HepG2 (cell line): ENCODE results near the gene EVPLL. TPM values are rescaled to one million over a fixed set of nuclear protein-coding genes. Genes with fewer than 3 reads are reported as not detected.
A peak's percentile ranks its signal among the peaks of the same experiment; 100 is the strongest.

Experiments
- ATAC-seq: fragments of 200-7000 bp; cut with Tn5 transposase; 3 replicates; pipeline ENCODE4 v1.9.1; 2020; ENCODE audit warnings: mild to moderate bottlenecking, moderate library complexity
- BruUV-seq: library from RNA; stranded (reverse); fragments of 400-500 nt; replicated peaks from 2 replicates; lab custom pipeline; 2021; lab: Mats Ljungman, UMichigan
- CTCF ChIA-PET: fragments of 300-600 bp; formaldehyde crosslinking; extraction: SDS; loops from one replicate; lab custom pipeline; 2021; ENCODE audit warnings: low total read pairs, inconsistent platforms, low intra/inter-chr PET ratio; lab: Yijun Ruan, JAX
- POLR2A ChIA-PET: fragments of 350-600 bp; sonication (Branson Sonifier 250); formaldehyde crosslinking; loops from one replicate; lab custom pipeline; 2020; ENCODE audit warnings: antibody characterized with exemption, inconsistent platforms; lab: Yijun Ruan, JAX
- DNase-seq: peaks from one replicate; pipeline ENCODE4 v3.0.0-alpha.2; 2015; ENCODE audit warnings: low spot score
- FAIRE-seq: peaks from 3 replicates; lab custom pipeline; 2011; peaks lifted over from hg19 to GRCh38; lab: Jason Lieb, UNC
- H2AFZ ChIP-seq: one replicate; pipeline ENCODE4 v1.6.1; 2011; ENCODE audit warnings: low read length, inconsistent platforms
- H3K27ac ChIP-seq: fragments of 300-600 bp; 3 replicates; pipeline ENCODE4 v1.8.0; 2011; ENCODE audit warnings: mixed run types, mild to moderate bottlenecking, mixed read lengths, low read length, inconsistent platforms; ENCODE audit not compliant: insufficient read depth; ENCODE audit errors: extremely low read length
- H3K27me3 ChIP-seq, 2 experiments: fragments of 200-600 bp in 1 of 2; 2 replicates in 1 of 2; 3 replicates in 1 of 2; pipeline versions ENCODE4 v1.6.0 to v1.8.0; 2011; ENCODE audit warnings: low read length in 2 of 2, mild to moderate bottlenecking in 2 of 2, moderate library complexity in 2 of 2, inconsistent platforms in 1 of 2; ENCODE audit not compliant: insufficient read depth in 2 of 2, control insufficient read depth in 1 of 2
- H3K36me3 ChIP-seq, 2 experiments: fragments of 200-600 bp in 1 of 2; replicated peaks in 1 of 2; 2 replicates in 1 of 2; 3 replicates in 1 of 2; pipeline versions ENCODE4 v1.5.1 to v1.8.0; 2011; ENCODE audit warnings: low read length in 2 of 2, inconsistent platforms in 1 of 2; ENCODE audit not compliant: insufficient read depth in 2 of 2, control insufficient read depth in 1 of 2
- H3K4me1 ChIP-seq: 2 replicates; pipeline ENCODE4 v1.5.1; 2012; ENCODE audit warnings: low read length, inconsistent platforms; ENCODE audit not compliant: insufficient read depth
- H3K4me2 ChIP-seq: 2 replicates; pipeline ENCODE4 v1.6.0; 2011; ENCODE audit warnings: low read depth, low read length, inconsistent platforms
- H3K4me3 ChIP-seq, 3 experiments: fragments of 200-600 bp in 1 of 3; sonication (generic), shearing (Covaris generic) in 1 of 3; replicated peaks in 1 of 3; 2 replicates each; pipeline ENCODE4 v1.5.1; 2011 to 2016; ENCODE audit warnings: low read length in 3 of 3, inconsistent platforms in 2 of 3, low read depth in 2 of 3, mild to moderate bottlenecking in 2 of 3, control low read depth in 1 of 3, mixed read lengths in 1 of 3; ENCODE audit not compliant: insufficient read depth in 1 of 3
- H3K79me2 ChIP-seq: one replicate; pipeline ENCODE4 v1.6.1; 2011; ENCODE audit warnings: low read length, inconsistent platforms; ENCODE audit not compliant: insufficient read depth
- H3K9ac ChIP-seq: 2 replicates; pipeline ENCODE4 v1.6.0; 2011; ENCODE audit warnings: mild to moderate bottlenecking, low read depth, low read length, inconsistent platforms; ENCODE audit not compliant: insufficient read depth
- H3K9me3 ChIP-seq: 2 replicates; pipeline ENCODE4 v1.5.1; 2012; ENCODE audit warnings: mild to moderate bottlenecking, low read length
- H4K20me1 ChIP-seq: 2 replicates; pipeline ENCODE4 v1.6.0; 2011; ENCODE audit warnings: inconsistent platforms, mild to moderate bottlenecking, low read length, moderate library complexity; ENCODE audit not compliant: insufficient read depth
- ELF1 ChIP-seq: sonication (generic); formaldehyde crosslinking; IDR thresholded peaks from 2 replicates; pipeline ENCODE4 v1.4.0; 2020; ENCODE audit warnings: missing genetic modification reagents
- GATAD2A ChIP-seq: IDR thresholded peaks from 2 replicates; pipeline ENCODE4 v1.6.1; 2016
- IRX3 ChIP-seq: sonication (generic); formaldehyde crosslinking; IDR thresholded peaks from 2 replicates; pipeline ENCODE4 v1.8.1; 2023; ENCODE audit warnings: mild to moderate bottlenecking, low read depth, missing genetic modification reagents, borderline replicate concordance
- KAT7 ChIP-seq: IDR thresholded peaks from 2 replicates; pipeline ENCODE4 v1.6.1; 2018; ENCODE audit warnings: borderline replicate concordance, missing compliant biosample characterization
- LCORL ChIP-seq, 2 experiments: fragments of 450-650 bp in 1 of 2; sonication (generic) in 1 of 2; formaldehyde crosslinking in 1 of 2; IDR thresholded peaks; 2 replicates each; pipeline versions ENCODE4 v1.5.0 to v1.6.1; 2017 to 2020; ENCODE audit warnings: antibody characterized with exemption in 1 of 2, missing genetic modification reagents in 1 of 2
- MAFK ChIP-seq, 2 experiments: IDR thresholded peaks in 1 of 2; conservative IDR thresholded peaks in 1 of 2; 2 replicates each; pipeline ENCODE4 v1.6.1; 2011; ENCODE audit warnings: improper control_type of control experiment in 2 of 2, low read length in 2 of 2
- NCOA5 ChIP-seq: sonication (generic); formaldehyde crosslinking; IDR thresholded peaks from 2 replicates; pipeline ENCODE4 v1.4.0; 2020; ENCODE audit warnings: missing genetic modification reagents
- NPAS2 ChIP-seq: sonication (generic); formaldehyde crosslinking; IDR thresholded peaks from 2 replicates; pipeline ENCODE4 v1.8.0; 2022; ENCODE audit warnings: mild to moderate bottlenecking, missing genetic modification reagents, borderline replicate concordance
- PRPF4 ChIP-seq: fragments of 200-400 bp; formaldehyde crosslinking; IDR thresholded peaks from 2 replicates; pipeline ENCODE4 v1.6.1; 2016; ENCODE audit warnings: low read length, low read depth; ENCODE audit not compliant: poor library complexity, severe bottlenecking
- ZBTB3 ChIP-seq: sonication (generic); formaldehyde crosslinking; IDR thresholded peaks from 2 replicates; pipeline ENCODE4 v1.4.0; 2020; ENCODE audit warnings: low read depth, mild to moderate bottlenecking, moderate library complexity, missing genetic modification reagents, borderline replicate concordance
- ZFP1 ChIP-seq: IDR thresholded peaks from 2 replicates; pipeline ENCODE4 v1.6.1; 2016
- ZNF138 ChIP-seq: sonication (generic); formaldehyde crosslinking; IDR thresholded peaks from 2 replicates; pipeline ENCODE4 v1.5.0; 2020; ENCODE audit warnings: mild to moderate bottlenecking, low read depth, missing genetic modification reagents
- ZNF644 ChIP-seq: IDR thresholded peaks from 2 replicates; pipeline ENCODE4 v1.6.1; 2016; ENCODE audit warnings: low read depth
- ZNF703 ChIP-seq: sonication (generic); formaldehyde crosslinking; IDR thresholded peaks from 2 replicates; pipeline ENCODE4 v1.5.1; 2020; ENCODE audit warnings: missing genetic modification reagents, mild to moderate bottlenecking, moderate library complexity, borderline replicate concordance
- WGBS: methylation state at CpG from one replicate; pipeline ENCODE4 v1.1.6; 2017; ENCODE audit warnings: low lambda C conversion rate; 5-methylcytosine and 5-hydroxymethylcytosine counted together
- in situ Hi-C: cut with HindIII; loops from 2 replicates; pipeline ENCODE4 v1.10.0; 2017; ENCODE audit warnings: low pct_unique_long_range_greater_than_20kb; ENCODE audit not compliant: extremely low pct_ligation_motif_present
- intact Hi-C: fragments of 100-400 bp; cut with micrococcal nuclease; formaldehyde crosslinking; loops from one replicate; pipeline ENCODE4 v1.10.0; 2022; ENCODE audit not compliant: unreplicated experiment
- polyA plus RNA-seq, 8 experiments: library from polyadenylated mRNA; depleted of rRNA in 3 of 8; stranded (reverse) in 7 of 8; unstranded in 1 of 8; fragments of >200 nt; fragmentation: Illumina TruSeq in 4 of 8; extraction: Trizol in 4 of 8; gene quantifications; 2 replicates each; pipeline versions ENCODE4 v1.2.1 to v1.2.3, GENCODE V29; 2011 to 2016; ENCODE audit warnings: low read depth in 4 of 8, missing spikeins in 1 of 8, mixed read lengths in 1 of 8; ENCODE audit not compliant: insufficient read depth in 1 of 8
- total RNA-seq, 5 experiments: library from RNA; depleted of rRNA; stranded (reverse); fragments of >200 nt; fragmentation: Illumina TruSeq; extraction: Trizol; gene quantifications; 2 replicates each; pipeline ENCODE4 v1.2.3, GENCODE V29; 2016; ENCODE audit warnings: low read depth in 1 of 5
- TF ChIP-seq, protein P1 (sequence below): IDR thresholded peaks from 2 replicates; pipeline ENCODE4 v1.4.0; 2020; ENCODE audit warnings: mild to moderate bottlenecking, missing genetic modification reagents
- TF ChIP-seq, protein P2 (sequence below): sonication (generic); formaldehyde crosslinking; IDR thresholded peaks from 2 replicates; pipeline ENCODE4 v1.5.0; 2020; ENCODE audit warnings: mild to moderate bottlenecking, missing genetic modification reagents, borderline replicate concordance

The EVPLL gene
- total and polyA plus RNA-seq, 2 of the 13 experiments (the other 11 are each of a cell fraction or from before 2014, with no cell fraction given), result 0.07 TPM; not detected in 1

DNA sequence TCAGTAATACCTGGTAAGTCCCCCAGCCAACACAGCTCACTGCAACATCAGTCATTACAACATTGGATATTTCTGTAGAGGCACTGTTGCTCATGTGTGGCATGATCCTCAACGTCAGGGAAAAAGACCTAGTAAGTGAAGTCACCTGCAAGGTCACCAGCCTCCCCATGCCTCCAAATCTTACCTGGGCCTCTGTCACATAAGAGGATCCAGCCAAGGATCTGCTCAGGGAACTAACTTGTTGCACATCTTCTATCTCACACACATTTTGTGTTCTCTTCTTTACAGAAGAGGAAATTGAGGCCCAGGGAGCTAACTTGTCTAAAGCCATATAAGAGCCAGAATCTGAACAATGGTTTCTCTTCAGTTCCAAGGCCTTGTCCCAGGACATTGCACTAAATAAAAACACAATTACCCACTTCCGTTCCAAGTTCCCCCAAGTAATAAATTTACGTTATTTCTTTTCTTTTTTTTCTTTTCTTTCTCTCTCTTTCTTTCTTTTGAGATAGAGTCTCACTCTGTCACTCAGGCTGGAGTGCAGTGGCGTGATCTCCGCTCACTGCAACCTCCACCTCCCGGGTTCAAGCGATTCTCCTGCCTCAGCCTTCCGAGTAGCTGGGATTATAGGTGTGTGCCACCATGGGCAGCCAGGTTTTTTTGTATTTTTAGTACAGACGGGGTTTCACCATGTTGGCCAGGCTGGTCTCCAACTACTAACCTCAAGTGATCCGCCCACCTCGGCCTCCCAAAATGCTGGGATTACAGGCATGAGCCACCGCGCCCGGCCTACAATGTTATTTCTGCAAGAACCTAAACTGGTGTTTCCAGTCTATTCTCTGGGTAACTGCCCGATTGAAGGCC, 15.5 kb upstream of the EVPLL start (continued):
- TF ChIP-seq, protein P1, sequence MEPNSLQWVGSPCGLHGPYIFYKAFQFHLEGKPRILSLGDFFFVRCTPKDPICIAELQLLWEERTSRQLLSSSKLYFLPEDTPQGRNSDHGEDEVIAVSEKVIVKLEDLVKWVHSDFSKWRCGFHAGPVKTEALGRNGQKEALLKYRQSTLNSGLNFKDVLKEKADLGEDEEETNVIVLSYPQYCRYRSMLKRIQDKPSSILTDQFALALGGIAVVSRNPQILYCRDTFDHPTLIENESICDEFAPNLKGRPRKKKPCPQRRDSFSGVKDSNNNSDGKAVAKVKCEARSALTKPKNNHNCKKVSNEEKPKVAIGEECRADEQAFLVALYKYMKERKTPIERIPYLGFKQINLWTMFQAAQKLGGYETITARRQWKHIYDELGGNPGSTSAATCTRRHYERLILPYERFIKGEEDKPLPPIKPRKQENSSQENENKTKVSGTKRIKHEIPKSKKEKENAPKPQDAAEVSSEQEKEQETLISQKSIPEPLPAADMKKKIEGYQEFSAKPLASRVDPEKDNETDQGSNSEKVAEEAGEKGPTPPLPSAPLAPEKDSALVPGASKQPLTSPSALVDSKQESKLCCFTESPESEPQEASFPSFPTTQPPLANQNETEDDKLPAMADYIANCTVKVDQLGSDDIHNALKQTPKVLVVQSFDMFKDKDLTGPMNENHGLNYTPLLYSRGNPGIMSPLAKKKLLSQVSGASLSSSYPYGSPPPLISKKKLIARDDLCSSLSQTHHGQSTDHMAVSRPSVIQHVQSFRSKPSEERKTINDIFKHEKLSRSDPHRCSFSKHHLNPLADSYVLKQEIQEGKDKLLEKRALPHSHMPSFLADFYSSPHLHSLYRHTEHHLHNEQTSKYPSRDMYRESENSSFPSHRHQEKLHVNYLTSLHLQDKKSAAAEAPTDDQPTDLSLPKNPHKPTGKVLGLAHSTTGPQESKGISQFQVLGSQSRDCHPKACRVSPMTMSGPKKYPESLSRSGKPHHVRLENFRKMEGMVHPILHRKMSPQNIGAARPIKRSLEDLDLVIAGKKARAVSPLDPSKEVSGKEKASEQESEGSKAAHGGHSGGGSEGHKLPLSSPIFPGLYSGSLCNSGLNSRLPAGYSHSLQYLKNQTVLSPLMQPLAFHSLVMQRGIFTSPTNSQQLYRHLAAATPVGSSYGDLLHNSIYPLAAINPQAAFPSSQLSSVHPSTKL, result 0 out of 2 replicates have a peak, but pooled peaks have one; percentile 21
- TF ChIP-seq ZNF703 (CRISPR knock-in tag) (no peak; the same call in 1 of the 2 replicates), NPAS2 (CRISPR knock-in tag) (no peak)

DNA sequence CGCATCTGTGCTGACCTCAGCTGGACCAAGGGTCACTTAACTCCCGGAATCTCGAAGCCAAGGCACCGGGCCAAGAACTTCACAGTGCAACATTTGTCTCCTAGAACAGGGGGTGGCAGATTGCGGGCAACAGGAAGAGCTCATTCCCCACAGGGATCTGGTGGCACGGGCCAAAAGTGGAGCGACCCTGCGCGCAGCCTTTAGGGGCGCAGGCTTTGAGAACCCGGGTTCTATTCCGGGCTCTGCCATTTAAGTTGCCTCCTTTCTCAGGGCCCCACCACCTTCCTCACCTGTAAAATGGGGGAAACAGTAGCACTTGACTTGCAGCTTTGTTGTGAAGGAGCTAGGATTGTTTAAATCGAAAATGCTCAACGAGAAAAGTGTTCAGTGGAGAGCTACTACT, 14.9 kb upstream of the EVPLL start:
- 3% methylated on average over 6 of the region's 14 CpGs for WGBS
- 0 out of 2 replicates have a peak, but pooled peaks have one; percentile 38 for TF ChIP-seq KAT7 (CRISPR knock-in tag)
- peak; percentile 32 to 34; a peak in 3 of 4 replicates for TF ChIP-seq MAFK (conservative IDR thresholded peaks at IDR 0.05 in 1 of 2, IDR thresholded peaks at IDR 0.05 in 1 of 2; ENCODE audit: low read length in 2 of 2)
- 0 out of 2 replicates have a peak, but pooled peaks have one; percentile 1 for TF ChIP-seq ZNF644 (CRISPR knock-in tag)
- TF ChIP-seq, protein P2, sequence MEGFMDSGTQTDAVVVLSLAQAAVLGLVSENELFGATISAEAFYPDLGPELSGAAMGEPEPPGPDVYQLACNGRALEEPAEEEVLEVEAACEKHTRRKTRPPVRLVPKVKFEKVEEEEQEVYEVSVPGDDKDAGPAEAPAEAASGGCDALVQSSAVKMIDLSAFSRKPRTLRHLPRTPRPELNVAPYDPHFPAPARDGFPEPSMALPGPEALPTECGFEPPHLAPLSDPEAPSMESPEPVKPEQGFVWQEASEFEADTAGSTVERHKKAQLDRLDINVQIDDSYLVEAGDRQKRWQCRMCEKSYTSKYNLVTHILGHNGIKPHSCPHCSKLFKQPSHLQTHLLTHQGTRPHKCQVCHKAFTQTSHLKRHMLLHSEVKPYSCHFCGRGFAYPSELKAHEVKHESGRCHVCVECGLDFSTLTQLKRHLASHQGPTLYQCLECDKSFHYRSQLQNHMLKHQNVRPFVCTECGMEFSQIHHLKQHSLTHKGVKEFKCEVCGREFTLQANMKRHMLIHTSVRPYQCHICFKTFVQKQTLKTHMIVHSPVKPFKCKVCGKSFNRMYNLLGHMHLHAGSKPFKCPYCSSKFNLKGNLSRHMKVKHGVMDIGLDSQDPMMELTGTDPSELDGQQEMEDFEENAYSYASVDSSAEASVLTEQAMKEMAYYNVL (CRISPR knock-in tag), result no peak
- 0 out of 2 replicates have a peak, but pooled peaks have one; percentile 12 for TF ChIP-seq IRX3 (CRISPR knock-in tag)
- TF ChIP-seq ZNF138, result no peak
- no peak for TF ChIP-seq LCORL (IDR thresholded peaks at IDR 0.05)
- no peak for TF ChIP-seq LCORL (CRISPR knock-in tag; IDR thresholded peaks at IDR 0.05)
- TF ChIP-seq ZFP1 (CRISPR knock-in tag), result no peak
- TF ChIP-seq GATAD2A (CRISPR knock-in tag), result peak; percentile 52
- TF ChIP-seq PRPF4, result no peak
- peak; percentile 10; the same call in 1 of the 2 replicates for TF ChIP-seq ELF1
- TF ChIP-seq ZBTB3 (CRISPR knock-in tag), result no peak
- TF ChIP-seq NCOA5, result no peak

More for the DNA sequence above, 14.9 kb upstream of the EVPLL start:
- DNase-seq (peak; percentile 76), ATAC-seq (peak; percentile 57), FAIRE-seq (peak; percentile 52)
- Histone ChIP-seq H4K20me1 (no peaks in the 10 kb centered on the region), H3K27me3 (no peaks in the 10 kb centered on the region; a peak in 1 of 5 replicates), H3K9me3 (no peaks in the 10 kb centered on the region), H3K27ac (peak overlapping the region; percentile 71), H3K4me1 (peaks cover 22% of the 10 kb centered on the region), H3K9ac (peak overlapping the region; percentile 80), H3K4me2 (peak overlapping the region; percentile 85), H3K36me3 (no peaks in the 10 kb centered on the region), H2AFZ (peak overlapping the region; percentile 35), H3K4me3 (peak overlapping the region; percentile 83 to 98 (median 93)), H3K79me2 (peaks cover 15% of the 10 kb centered on the region)
- ChIA-PET CTCF (no interaction called here), POLR2A (interaction anchor here (0.7 to 2.1 kb wide), 5 partner anchors 15 to 179 kb away, joined by 4 to 10 read pairs (median 7); partner anchors contain the start of genes ALKBH5, EVPLL, MIEF2 and TOP3A)
- intact Hi-C loops (loop anchor here (10.0 kb wide), 1 partner anchor 48 kb away; the partner anchor contains the start of genes SMCR8 and TOP3A), in situ Hi-C loops (no loop called here)
- BruUV-seq, result TSS peak; percentile 83
